Esophagus muscularis mucosa (tissue), 4 donors: ENCODE results near the gene C9. TPM values are rescaled to one million over a fixed set of nuclear protein-coding genes. Genes with fewer than 3 reads are reported as not detected.
A peak's percentile ranks its signal among the peaks of the same experiment; 100 is the strongest.

Experiments
- DNase-seq: peaks from one replicate; pipeline ENCODE4 v3.0.0-alpha.2; 2017; ENCODE audit errors: extremely low spot score
- H3K27ac ChIP-seq, 4 donors: fragments of 200-600 bp; sonication (generic); replicated peaks in 1 of 4; 1 replicate in 3 of 4; 2 replicates in 1 of 4; pipeline ENCODE4 v1.5.1; 2016 to 2019; ENCODE audit warnings: mild to moderate bottlenecking in 1 of 4
- H3K27me3 ChIP-seq, 4 donors: fragments of 200-600 bp; sonication (generic); one replicate each; pipeline versions ENCODE4 v1.5.1 to v1.6.0; 2016 to 2019
- H3K36me3 ChIP-seq, 4 donors: fragments of 200-600 bp; sonication (generic); one replicate each; pipeline ENCODE4 v1.5.1; 2016 to 2019
- H3K4me1 ChIP-seq, 4 donors: fragments of 200-600 bp; sonication (generic); one replicate each; pipeline ENCODE4 v1.5.1; 2016 to 2019
- H3K4me3 ChIP-seq, 4 donors: fragments of 200-600 bp; sonication (generic); 1 replicate in 2 of 4; 2 replicates in 2 of 4; pipeline ENCODE4 v1.5.1; 2016 to 2019; ENCODE audit warnings: mild to moderate bottlenecking in 4 of 4, moderate library complexity in 1 of 4
- H3K9me3 ChIP-seq, 4 donors: fragments of 200-600 bp; sonication (generic); 1 replicate in 3 of 4; 2 replicates in 1 of 4; pipeline ENCODE4 v1.5.1; 2016 to 2019
- EP300 ChIP-seq: sonication (generic); formaldehyde crosslinking; IDR thresholded peaks from one replicate; pipeline ENCODE4 v1.6.1; 2017; ENCODE audit warnings: antibody characterized with exemption
- POLR2A ChIP-seq: fragments of 450-650 bp; IDR thresholded peaks from one replicate; pipeline ENCODE4 v1.6.1; 2017; ENCODE audit warnings: antibody characterized with exemption, moderate library complexity, mild to moderate bottlenecking, low read depth
- POLR2AphosphoS5 ChIP-seq, 2 donors: sonication (generic); formaldehyde crosslinking; IDR thresholded peaks; one replicate each; pipeline ENCODE4 v1.6.1; 2017; ENCODE audit warnings: antibody characterized with exemption in 2 of 2
- WGBS: methylation state at CpG from one replicate; pipeline ENCODE4 v1.1.5; 2018; 5-methylcytosine and 5-hydroxymethylcytosine counted together
- intact Hi-C: fragments of 100-400 bp; cut with DNase I; formaldehyde crosslinking; loops from one replicate; pipeline ENCODE4 v1.15.1; 2023
- total RNA-seq, 4 donors: library from RNA; depleted of rRNA; stranded (reverse); fragments of >200 nt; gene quantifications; one replicate each; pipeline versions ENCODE4 v1.1.0 to v1.2.1, GENCODE V29; 2016
- TF ChIP-seq, protein P1 (sequence below), 3 experiments: fragments of 200-600 bp in 2 of 3; fragments of 450-650 bp in 1 of 3; sonication (generic) in 2 of 3; IDR thresholded peaks; one replicate each; pipeline ENCODE4 v1.5.1; 2017 to 2019; ENCODE audit warnings: antibody characterized with exemption in 3 of 3, mild to moderate bottlenecking in 2 of 3, moderate library complexity in 1 of 3

C9 gene
- total RNA-seq, 4 donors from 2014 or later = not detected

DNA sequence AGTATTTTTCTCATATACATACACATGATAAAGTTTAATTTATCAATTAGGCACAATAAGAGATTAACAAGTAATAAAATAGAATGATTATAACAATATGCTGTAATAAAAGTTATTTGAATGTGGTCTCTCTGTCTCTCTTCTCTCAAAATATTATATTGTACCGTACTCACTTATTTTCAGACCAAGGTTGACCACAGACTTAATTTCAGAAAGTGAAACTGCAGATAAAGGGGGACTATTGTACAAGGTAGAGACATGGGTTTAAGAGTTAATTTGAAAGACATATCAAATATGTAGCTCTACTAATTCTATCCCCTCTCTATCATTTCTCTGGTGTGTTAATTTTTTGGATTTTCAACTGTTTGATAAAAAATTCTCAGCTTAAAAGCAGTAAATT is 20.0 kb upstream of the C9 start:
- Histone ChIP-seq H3K4me3 (no peak overlapping the region), H3K9me3 (no peaks in the 10 kb centered on the region), H3K27ac (no peak overlapping the region), H3K27me3 (no peaks in the 10 kb centered on the region), H3K4me1 (peaks cover 0 to 4% (median 0%) of the 10 kb centered on the region in 4 donors), H3K36me3 (peaks cover 11 to 90% (median 45%) of the 10 kb centered on the region in 4 donors)
- WGBS = 92% methylated on average over 1 of the region's 1 CpG
- no peak for DNase-seq
- intact Hi-C loops = no loop called here
- no peak for TF ChIP-seq EP300
- TF ChIP-seq POLR2A = no peak
- no peak for TF ChIP-seq POLR2AphosphoS5 (IDR thresholded peaks at IDR 0.05)
- TF ChIP-seq, protein P1, sequence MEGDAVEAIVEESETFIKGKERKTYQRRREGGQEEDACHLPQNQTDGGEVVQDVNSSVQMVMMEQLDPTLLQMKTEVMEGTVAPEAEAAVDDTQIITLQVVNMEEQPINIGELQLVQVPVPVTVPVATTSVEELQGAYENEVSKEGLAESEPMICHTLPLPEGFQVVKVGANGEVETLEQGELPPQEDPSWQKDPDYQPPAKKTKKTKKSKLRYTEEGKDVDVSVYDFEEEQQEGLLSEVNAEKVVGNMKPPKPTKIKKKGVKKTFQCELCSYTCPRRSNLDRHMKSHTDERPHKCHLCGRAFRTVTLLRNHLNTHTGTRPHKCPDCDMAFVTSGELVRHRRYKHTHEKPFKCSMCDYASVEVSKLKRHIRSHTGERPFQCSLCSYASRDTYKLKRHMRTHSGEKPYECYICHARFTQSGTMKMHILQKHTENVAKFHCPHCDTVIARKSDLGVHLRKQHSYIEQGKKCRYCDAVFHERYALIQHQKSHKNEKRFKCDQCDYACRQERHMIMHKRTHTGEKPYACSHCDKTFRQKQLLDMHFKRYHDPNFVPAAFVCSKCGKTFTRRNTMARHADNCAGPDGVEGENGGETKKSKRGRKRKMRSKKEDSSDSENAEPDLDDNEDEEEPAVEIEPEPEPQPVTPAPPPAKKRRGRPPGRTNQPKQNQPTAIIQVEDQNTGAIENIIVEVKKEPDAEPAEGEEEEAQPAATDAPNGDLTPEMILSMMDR (IDR thresholded peaks at IDR 0.05) = no peak

DNA sequence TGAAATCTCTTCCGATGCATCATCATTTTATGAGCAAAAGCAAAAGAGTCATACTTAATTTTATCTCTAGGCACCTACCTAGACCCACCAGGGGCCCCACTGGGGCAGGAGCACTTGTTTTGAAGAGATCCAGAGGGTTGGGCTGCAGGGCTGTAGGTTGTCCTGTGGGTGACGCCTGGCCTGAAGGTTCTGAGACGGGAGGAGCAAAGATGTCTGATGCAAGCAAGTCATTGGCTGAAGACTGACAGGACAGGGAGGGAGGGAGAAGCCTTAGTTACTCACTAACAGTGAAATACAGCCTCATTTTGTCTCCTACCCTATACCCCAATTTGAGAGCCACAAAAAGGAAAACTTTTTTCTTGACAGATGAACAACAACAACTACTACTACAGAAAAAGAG is 17.1 kb upstream of the C9 start:
- 87% methylated on average over 3 of the region's 3 CpGs for WGBS
- Histone ChIP-seq H3K4me3 (no peak overlapping the region), H3K27ac (no peak overlapping the region), H3K27me3 (no peaks in the 10 kb centered on the region), H3K4me1 (peaks cover 0 to 4% (median 0%) of the 10 kb centered on the region in 4 donors), H3K9me3 (no peaks in the 10 kb centered on the region), H3K36me3 (peaks cover 11 to 74% (median 41%) of the 10 kb centered on the region in 4 donors)
- intact Hi-C loops = no loop called here
- no peak for TF ChIP-seq POLR2A
- DNase-seq = no peak

GRCh38 chr5:39379693-39380092 is 15.4 kb upstream of the C9 start:
- H3K4me3 ChIP-seq = no peak overlapping the region
- intact Hi-C loops = loop anchor here (5.0 kb wide), 1 partner anchor 188 kb away; no protein-coding TSS in a partner anchor
- H3K4me1 ChIP-seq = peaks cover 0 to 4% (median 0%) of the 10 kb centered on the region in 4 donors
- H3K27ac ChIP-seq = no peak overlapping the region
- DNase-seq = no peak
- TF ChIP-seq POLR2AphosphoS5 (IDR thresholded peaks at IDR 0.05) (no peak), POLR2A (no peak), EP300 (no peak)
- TF ChIP-seq, protein P1 (IDR thresholded peaks at IDR 0.05) = no peak
- WGBS = 51% methylated on average over 2 of the region's 3 CpGs
- no peaks in the 10 kb centered on the region for H3K27me3 ChIP-seq
- no peaks in the 10 kb centered on the region for H3K9me3 ChIP-seq
- peaks cover 17 to 80% (median 48%) of the 10 kb centered on the region in 4 donors for H3K36me3 ChIP-seq

GRCh38 chr5:39377613-39378012 is 13.3 kb upstream of the C9 start:
- H3K4me3 ChIP-seq = no peak overlapping the region
- H3K27me3 ChIP-seq = no peaks in the 10 kb centered on the region
- WGBS = 35% methylated on average over 2 of the region's 2 CpGs
- H3K27ac ChIP-seq = no peak overlapping the region
- intact Hi-C loops = loop anchor here (2.0 to 5.0 kb wide), 2 partner anchors 169 to 190 kb away; no protein-coding TSS in a partner anchor
- no peak for DNase-seq
- H3K4me1 ChIP-seq = peaks cover 0 to 4% (median 0%) of the 10 kb centered on the region in 4 donors
- H3K36me3 ChIP-seq = peaks cover 27 to 84% (median 54%) of the 10 kb centered on the region in 4 donors
- no peaks in the 10 kb centered on the region for H3K9me3 ChIP-seq
- TF ChIP-seq EP300 (no peak), POLR2AphosphoS5 (IDR thresholded peaks at IDR 0.05) (no peak), POLR2A (no peak)
- TF ChIP-seq, protein P1 (IDR thresholded peaks at IDR 0.05) = no peak

DNA sequence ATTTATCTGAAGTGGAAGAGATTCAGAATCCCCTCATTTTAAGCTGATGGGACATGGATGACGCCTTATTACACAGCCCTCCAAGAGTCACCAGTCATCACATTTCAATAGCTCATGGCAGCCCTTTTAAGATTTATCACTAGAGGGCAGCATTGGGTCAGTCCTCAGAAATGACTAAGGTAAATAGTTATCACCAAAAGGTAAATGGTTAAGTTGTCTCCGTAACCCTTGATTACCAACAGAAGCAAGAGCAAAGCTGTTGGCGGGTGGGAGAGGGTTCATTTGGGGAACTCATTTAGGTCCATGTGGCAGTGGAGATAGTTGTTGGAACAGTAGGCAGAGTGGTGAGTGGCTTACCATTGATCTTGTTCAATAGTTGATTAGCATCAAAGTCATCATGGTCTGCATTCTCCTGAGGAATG is 12.0 kb upstream of the C9 start:
- 62% methylated on average over 3 of the region's 3 CpGs for WGBS
- H3K4me1 ChIP-seq = peaks cover 0 to 4% (median 0%) of the 10 kb centered on the region in 4 donors
- DNase-seq = no peak
- H3K27me3 ChIP-seq = no peaks in the 10 kb centered on the region
- TF ChIP-seq, protein P1 (IDR thresholded peaks at IDR 0.05) = peak; percentile 75 to 86 (median 76)
- TF ChIP-seq POLR2AphosphoS5 (IDR thresholded peaks at IDR 0.05) (peak in 1 of 2 donors; percentile 19), POLR2A (no peak), EP300 (no peak)
- no peaks in the 10 kb centered on the region for H3K9me3 ChIP-seq
- H3K4me3 ChIP-seq = no peak overlapping the region
- no peak overlapping the region for H3K27ac ChIP-seq
- intact Hi-C loops = loop anchor here (2.0 to 5.0 kb wide), 2 partner anchors 170 to 191 kb away; no protein-coding TSS in a partner anchor
- H3K36me3 ChIP-seq = peaks cover 22 to 84% (median 53%) of the 10 kb centered on the region in 4 donors
